ENCODE data around the gene B4GALNT2.

Gene B4GALNT2

GRCh38 chr17:49204516-49204915 is 71.9 kb downstream of the B4GALNT2 start:
- no peak for TF ChIP-seq Cebpa-rat (IDR thresholded peaks at IDR 0.05)
- Histone ChIP-seq H3K4me1 (peaks cover 21% of the 10 kb centered on the region), H4K20me1 (no peaks in the 10 kb centered on the region)

DNA sequence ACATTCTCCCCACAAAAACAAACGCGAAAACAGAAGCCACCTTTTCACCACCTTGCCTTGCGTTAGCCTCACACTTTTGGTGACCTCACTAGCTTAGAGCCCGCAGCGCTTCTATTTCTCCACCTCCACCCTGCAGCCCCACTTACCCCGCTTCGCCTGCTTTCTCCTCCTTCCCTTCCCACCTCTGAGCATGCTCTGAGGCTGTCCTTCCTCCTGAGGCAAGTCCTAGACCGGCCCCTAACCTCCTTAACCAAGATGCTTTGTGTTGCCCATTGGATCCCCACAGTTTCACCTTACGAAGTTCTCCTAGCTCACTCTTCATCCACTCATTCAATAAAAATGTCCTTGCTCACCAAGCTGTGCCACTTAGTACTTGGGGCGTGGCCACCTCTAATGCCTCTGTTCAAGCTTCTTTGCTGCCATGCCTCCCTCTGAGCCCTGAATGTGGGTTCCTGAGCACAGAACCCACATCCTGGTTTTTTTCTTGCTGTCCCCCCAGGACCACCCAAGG is 76.5 kb downstream of the B4GALNT2 start:
- Histone ChIP-seq H3K4me3 (no peak overlapping the region), H3K9me3 (no peaks in the 10 kb centered on the region), H3K4me1 (peaks cover 56% of the 10 kb centered on the region), H3K27me3 (no peaks in the 10 kb centered on the region), H3K9ac (no peak overlapping the region), H4K20me1 (no peaks in the 10 kb centered on the region), H3K27ac (peak overlapping the region; percentile 75; the same call in 1 of the 2 replicates), H3K36me3 (no peaks in the 10 kb centered on the region), H3K4me2 (peak overlapping the region; percentile 91)
- no peak for TF ChIP-seq Cebpa-rat (IDR thresholded peaks at IDR 0.05)

More at GRCh38 chr17:49204516-49204915, 71.9 kb downstream of the B4GALNT2 start:
- Histone ChIP-seq H3K9ac (no peak overlapping the region), H3K4me2 (no peak overlapping the region), H3K27me3 (no peaks in the 10 kb centered on the region), H3K27ac (no peak overlapping the region), H3K4me3 (no peak overlapping the region), H3K36me3 (no peaks in the 10 kb centered on the region), H3K9me3 (0 out of 2 replicates have a peak, but pooled peaks cover 5% of the 10 kb centered on the region)

GRCh38 chr17:49210158-49211029 is 77.8 kb downstream of the B4GALNT2 start, which contains the start of the genes ABI3 and GNGT2:
Gene ABI3, plus strand, starts transcription at chr17:49210707. Its CDS starts 18 bp downstream, at chr17:49210725.
Gene GNGT2, minus strand, starts transcription at chr17:49210574. Its CDS starts 3,152 bp downstream, at chr17:49207422.
- H3K4me1 ChIP-seq, result peaks cover 68% of the 10 kb centered on the region

GRCh38 chr17:49213399-49213798 is 80.8 kb downstream of the B4GALNT2 start:
- Histone ChIP-seq H3K36me3 (no peaks in the 10 kb centered on the region), H3K4me1 (peaks cover 98% of the 10 kb centered on the region), H3K9me3 (no peaks in the 10 kb centered on the region), H3K27ac (no peak overlapping the region), H3K9ac (no peak overlapping the region), H3K4me3 (no peak overlapping the region), H4K20me1 (no peaks in the 10 kb centered on the region), H3K27me3 (no peaks in the 10 kb centered on the region), H3K4me2 (peak overlapping the region; percentile 91)
- no peak for TF ChIP-seq Cebpa-rat (IDR thresholded peaks at IDR 0.05)

More at GRCh38 chr17:49210158-49211029, 77.8 kb downstream of the B4GALNT2 start, which contains the start of the genes ABI3 and GNGT2:
- Histone ChIP-seq H3K27ac (peak within 1 kb of the TSS; percentile 75), H3K36me3 (no peaks in the 10 kb centered on the region), H3K27me3 (no peaks in the 10 kb centered on the region), H3K4me3 (peak within 1 kb of the TSS; percentile 63), H3K4me2 (peak within 1 kb of the TSS; percentile 91), H3K9me3 (no peaks in the 10 kb centered on the region), H4K20me1 (no peaks in the 10 kb centered on the region), H3K9ac (peak within 1 kb of the TSS; percentile 59; the same call in 1 of the 2 replicates)
- no peak for TF ChIP-seq Cebpa-rat (IDR thresholded peaks at IDR 0.05)

DNA sequence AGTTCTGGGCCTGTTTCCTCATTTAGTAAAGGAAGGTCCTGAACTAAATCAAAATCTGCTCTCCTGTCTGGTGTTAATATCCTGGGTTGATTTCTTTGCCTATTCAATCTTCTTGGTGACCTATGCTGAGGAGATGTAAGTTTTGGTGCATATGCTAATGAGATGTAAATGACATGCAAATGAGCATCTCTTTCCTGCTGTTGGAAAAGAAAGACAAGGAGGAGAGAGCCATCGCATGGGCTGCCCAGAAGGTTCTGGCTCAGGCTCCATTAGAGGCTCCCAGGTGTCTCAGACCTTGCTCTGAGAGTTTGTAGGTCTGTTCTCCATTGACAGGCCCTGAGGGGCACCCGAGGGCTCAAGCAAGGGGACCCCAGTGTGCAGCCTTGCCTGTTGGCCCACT is 81.3 kb downstream of the B4GALNT2 start:
- Histone ChIP-seq H3K4me3 (no peak overlapping the region), H3K4me2 (peak overlapping the region; percentile 91), H3K36me3 (no peaks in the 10 kb centered on the region), H4K20me1 (no peaks in the 10 kb centered on the region), H3K27ac (no peak overlapping the region), H3K9me3 (no peaks in the 10 kb centered on the region), H3K27me3 (no peaks in the 10 kb centered on the region), H3K4me1 (peaks cover 99% of the 10 kb centered on the region), H3K9ac (no peak overlapping the region)
- no peak for TF ChIP-seq Cebpa-rat (IDR thresholded peaks at IDR 0.05)

DNA sequence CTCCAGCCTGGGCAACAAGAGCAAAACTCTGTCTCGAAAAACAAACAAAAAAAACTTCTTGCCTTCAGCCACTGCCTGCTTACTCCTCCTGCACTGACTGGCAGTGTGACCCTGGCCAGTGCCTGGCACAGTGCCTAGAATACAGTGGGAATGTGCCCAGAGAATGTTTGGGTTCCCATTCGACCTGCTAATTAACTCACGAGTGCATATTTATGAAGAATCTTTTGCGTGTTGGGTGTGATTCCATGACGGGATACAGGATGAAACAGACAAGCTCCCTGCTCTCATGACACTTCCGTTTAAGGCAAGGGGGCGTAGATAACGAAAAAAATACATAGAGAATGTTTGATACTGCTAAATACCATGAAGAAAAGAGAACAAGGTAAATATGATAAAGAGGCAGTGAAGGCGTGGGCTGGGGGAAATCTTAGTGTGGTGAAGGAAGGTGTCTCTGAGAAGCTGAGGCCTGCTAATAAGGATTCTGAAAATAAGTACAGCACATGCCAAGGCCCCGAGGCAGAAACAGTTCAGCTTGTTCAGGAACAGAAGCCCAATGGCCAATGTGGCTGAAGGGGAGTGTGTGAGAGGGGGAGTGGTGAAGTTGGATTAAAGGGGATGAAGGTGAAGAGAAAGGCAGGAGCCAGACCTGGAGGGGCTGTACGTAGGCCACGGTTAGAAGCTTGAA is 82.2 kb downstream of the B4GALNT2 start:
- no peak for TF ChIP-seq Cebpa-rat (IDR thresholded peaks at IDR 0.05)
- Histone ChIP-seq H3K4me1 (peaks cover 98% of the 10 kb centered on the region), H4K20me1 (no peaks in the 10 kb centered on the region), H3K9me3 (no peaks in the 10 kb centered on the region), H3K9ac (no peak overlapping the region), H3K27me3 (no peaks in the 10 kb centered on the region), H3K4me3 (no peak overlapping the region), H3K27ac (no peak overlapping the region), H3K4me2 (no peak overlapping the region; the same call in 1 of the 2 replicates), H3K36me3 (no peaks in the 10 kb centered on the region)

- Histone ChIP-seq H3K4me1 (peaks cover 82% of the 10 kb centered on the region), H4K20me1 (no peaks in the 10 kb centered on the region), H3K4me3 (no peak overlapping the region), H3K9ac (no peak overlapping the region), H3K27me3 (no peaks in the 10 kb centered on the region), H3K36me3 (no peaks in the 10 kb centered on the region), H3K27ac (no peak overlapping the region), H3K4me2 (peak overlapping the region; percentile 94), H3K9me3 (no peaks in the 10 kb centered on the region)
- TF ChIP-seq Cebpa-rat (IDR thresholded peaks at IDR 0.05), result no peak
These were observed 83.9 kb downstream of the B4GALNT2 start for GRCh38 chr17:49216482-49216881.

GRCh38 chr17:49216953-49217650 is 84.5 kb downstream of the B4GALNT2 start:
- H3K27me3 ChIP-seq, result peaks cover 5% of the 10 kb centered on the region
- no peak overlapping the region for H3K27ac ChIP-seq
- no peak overlapping the region for H3K4me3 ChIP-seq
- no peak overlapping the region for H3K9ac ChIP-seq
- H3K9me3 ChIP-seq, result no peaks in the 10 kb centered on the region
- peak overlapping the region; percentile 94 for H3K4me2 ChIP-seq
- H3K36me3 ChIP-seq, result no peaks in the 10 kb centered on the region
- TF ChIP-seq Cebpa-rat (IDR thresholded peaks at IDR 0.05), result no peak
- H4K20me1 ChIP-seq, result no peaks in the 10 kb centered on the region; the same call in 1 of the 2 replicates
- H3K4me1 ChIP-seq, result peaks cover 75% of the 10 kb centered on the region
